H1 (cell line): ENCODE results near the gene KHSRP. TPM values are rescaled to one million over a fixed set of nuclear protein-coding genes. Genes with fewer than 3 reads are reported as not detected.

Experiments used
- CTCF ChIA-PET: fragments of 300-600 bp; sonication (Branson Sonifier 250); formaldehyde crosslinking; loops from one replicate; lab custom pipeline; 2021; ENCODE audit not compliant: partially characterized antibody; lab: Charles Lee
- POLR2A ChIA-PET: fragments of 300-600 bp; sonication (Branson Sonifier 250); formaldehyde crosslinking; loops from one replicate; lab custom pipeline; 2021; ENCODE audit warnings: inconsistent platforms; ENCODE audit not compliant: partially characterized antibody; lab: Charles Lee
- DNase-seq, 2 experiments: peaks; one replicate each; pipeline versions ENCODE4 v3.0.0 to v3.0.0-alpha.2; 2010 to 2022; ENCODE audit warnings: low spot score in 2 of 2, low read depth in 1 of 2, mixed read lengths in 1 of 2
- FAIRE-seq: peaks from 2 replicates; lab custom pipeline; 2011; peaks lifted over from hg19 to GRCh38; lab: Jason Lieb, UNC
- H2AFZ ChIP-seq: 2 replicates; pipeline ENCODE4 v1.8.1; 2012; ENCODE audit warnings: low read length, inconsistent platforms
- H2AK5ac ChIP-seq: 2 replicates; pipeline ENCODE4 v1.6.1; 2013; ENCODE audit warnings: low read depth, low read length
- H2BK120ac ChIP-seq: replicated peaks from 2 replicates; pipeline ENCODE3; 2013; ENCODE audit warnings: low read depth, low read length, inconsistent platforms
- H2BK12ac ChIP-seq: 2 replicates; pipeline ENCODE4 v1.6.1; 2013; ENCODE audit warnings: low read depth, low read length
- H2BK15ac ChIP-seq: 2 replicates; pipeline ENCODE4 v1.6.1; 2013; ENCODE audit warnings: low read length
- H2BK20ac ChIP-seq: 2 replicates; pipeline ENCODE4 v1.6.1; 2013; ENCODE audit warnings: low read length
- H2BK5ac ChIP-seq: 2 replicates; pipeline ENCODE4 v1.6.1; 2013; ENCODE audit warnings: low read depth, low read length
- H3K14ac ChIP-seq: 2 replicates; pipeline ENCODE4 v1.6.1; 2013; ENCODE audit warnings: inconsistent platforms; ENCODE audit not compliant: insufficient read length
- H3K18ac ChIP-seq: 2 replicates; pipeline ENCODE4 v1.6.1; 2013; ENCODE audit warnings: low read length; ENCODE audit errors: extremely low read depth
- H3K23ac ChIP-seq: 2 replicates; pipeline ENCODE4 v1.6.1; 2013; ENCODE audit warnings: inconsistent platforms; ENCODE audit not compliant: insufficient read length
- H3K23me2 ChIP-seq: 2 replicates; pipeline ENCODE4 v1.6.1; 2013; ENCODE audit warnings: low read depth, low read length
- H3K27ac ChIP-seq: 2 replicates; pipeline ENCODE4 v1.6.1; 2011; ENCODE audit warnings: low read depth, low read length, inconsistent platforms
- H3K27me3 ChIP-seq, 4 experiments: replicated peaks in 1 of 4; 1 replicate in 1 of 4; 2 replicates in 3 of 4; pipeline versions ENCODE4 v1.6.1 to v1.8.1; 2011 to 2013; ENCODE audit warnings: low read length in 3 of 4, mild to moderate bottlenecking in 3 of 4, inconsistent platforms in 2 of 4, mixed read lengths in 2 of 4, moderate library complexity in 1 of 4; ENCODE audit not compliant: control insufficient read depth in 3 of 4, insufficient read depth in 3 of 4; ENCODE audit errors: extremely low read depth in 1 of 4
- H3K36me3 ChIP-seq, 4 experiments: 2 replicates each; pipeline versions ENCODE4 v1.6.1 to v1.8.1; 2011 to 2013; ENCODE audit warnings: mild to moderate bottlenecking in 4 of 4, low read length in 3 of 4, moderate library complexity in 2 of 4, control low read depth in 1 of 4, inconsistent platforms in 1 of 4; ENCODE audit not compliant: insufficient read depth in 4 of 4, control insufficient read depth in 2 of 4
- H3K4ac ChIP-seq: replicated peaks from 2 replicates; pipeline ENCODE3; 2013; ENCODE audit warnings: low read length, low read depth, mixed read lengths, inconsistent platforms; ENCODE audit not compliant: insufficient read length
- H3K4me1 ChIP-seq, 4 experiments: replicated peaks in 1 of 4; 1 replicate in 1 of 4; 2 replicates in 3 of 4; pipeline versions ENCODE4 v1.6.1 to v1.8.1; 2011 to 2013; ENCODE audit warnings: low read length in 3 of 4, inconsistent platforms in 2 of 4, mixed read lengths in 1 of 4; ENCODE audit not compliant: insufficient read depth in 4 of 4, control insufficient read depth in 3 of 4
- H3K4me2 ChIP-seq, 2 experiments: 2 replicates each; pipeline versions ENCODE4 v1.6.1 to v1.8.1; 2011 to 2013; ENCODE audit warnings: low read depth in 2 of 2, low read length in 2 of 2, control low read depth in 1 of 2, inconsistent platforms in 1 of 2, mild to moderate bottlenecking in 1 of 2; ENCODE audit not compliant: insufficient read depth in 1 of 2
- H3K4me3 ChIP-seq, 4 experiments: fragments of 200-600, 300-600 bp in 1 of 4; sonication (generic), shearing (Covaris generic), sonication (Bioruptor Twin) in 1 of 4; 2 replicates each; pipeline versions ENCODE4 v1.5.1 to v1.8.1; 2011 to 2016; ENCODE audit warnings: low read length in 4 of 4, low read depth in 3 of 4, control low read depth in 2 of 4, inconsistent platforms in 2 of 4, mild to moderate bottlenecking in 2 of 4, mixed read lengths in 1 of 4, moderate library complexity in 1 of 4; ENCODE audit not compliant: insufficient read depth in 2 of 4; ENCODE audit errors: extremely low read depth in 1 of 4
- H3K56ac ChIP-seq: replicated peaks from 2 replicates; pipeline ENCODE3; 2013; ENCODE audit warnings: low read depth, mild to moderate bottlenecking, mixed read lengths, low read length, inconsistent platforms; ENCODE audit not compliant: insufficient read length
- H3K79me1 ChIP-seq: 2 replicates; pipeline ENCODE4 v1.6.1; 2013; ENCODE audit warnings: low read depth, low read length, control low read depth
- H3K79me2 ChIP-seq, 2 experiments: 2 replicates each; pipeline versions ENCODE4 v1.6.1 to v1.8.1; 2012 to 2013; ENCODE audit warnings: low read length in 2 of 2, mild to moderate bottlenecking in 2 of 2, inconsistent platforms in 1 of 2; ENCODE audit not compliant: insufficient read depth in 2 of 2, control insufficient read depth in 1 of 2
- H3K9ac ChIP-seq, 4 experiments: replicated peaks in 1 of 4; 1 replicate in 1 of 4; 2 replicates in 3 of 4; pipeline versions ENCODE4 v1.6.1 to v1.8.1; 2011 to 2013; ENCODE audit warnings: low read depth in 3 of 4, low read length in 3 of 4, control low read depth in 2 of 4, mild to moderate bottlenecking in 2 of 4, moderate library complexity in 2 of 4, inconsistent platforms in 1 of 4; ENCODE audit errors: extremely low read depth in 1 of 4
- H3K9me3 ChIP-seq, 2 experiments: 2 replicates each; pipeline versions ENCODE4 v1.6.1 to v1.8.1; 2012 to 2013; ENCODE audit warnings: mild to moderate bottlenecking in 2 of 2, moderate library complexity in 2 of 2, control low read depth in 1 of 2, inconsistent platforms in 1 of 2, low read depth in 1 of 2, low read length in 1 of 2, mixed read lengths in 1 of 2; ENCODE audit not compliant: insufficient read depth in 2 of 2
- H4K20me1 ChIP-seq, 2 experiments: replicated peaks in 1 of 2; 2 replicates each; pipeline versions ENCODE3 to v1.8.1; 2011 to 2013; ENCODE audit warnings: inconsistent platforms in 2 of 2, low read length in 2 of 2, mild to moderate bottlenecking in 1 of 2; ENCODE audit not compliant: insufficient read depth in 2 of 2, control insufficient read depth in 1 of 2
- H4K5ac ChIP-seq: 2 replicates; pipeline ENCODE4 v1.6.1; 2013; ENCODE audit warnings: low read length, low read depth, mixed read lengths, inconsistent platforms; ENCODE audit not compliant: insufficient read length
- H4K8ac ChIP-seq: 2 replicates; pipeline ENCODE4 v1.8.0; 2013; ENCODE audit warnings: mild to moderate bottlenecking, moderate library complexity, low read length, inconsistent platforms; ENCODE audit not compliant: insufficient read depth; ENCODE audit errors: extremely low read depth
- H4K91ac ChIP-seq: replicated peaks from 2 replicates; pipeline ENCODE3; 2013; ENCODE audit warnings: low read length, mixed read lengths, inconsistent platforms; ENCODE audit not compliant: insufficient read length
- CBX5 ChIP-seq: fragments of 300-800, 300-1000 bp; sonication (generic); IDR thresholded peaks from 2 replicates; pipeline ENCODE4 v1.7.1; 2016; ENCODE audit warnings: antibody characterized with exemption, low read length, low read depth
- CEBPB ChIP-seq: IDR thresholded peaks from 2 replicates; pipeline ENCODE4 v1.6.1; 2012; ENCODE audit warnings: low read depth, low read length
- CREB1 ChIP-seq: IDR thresholded peaks from 2 replicates; pipeline ENCODE4 v1.6.1; 2012; ENCODE audit warnings: inconsistent platforms
- GABPA ChIP-seq: IDR thresholded peaks from 2 replicates; pipeline ENCODE4 v1.6.1; 2011; ENCODE audit warnings: mild to moderate bottlenecking, low read length, moderate library complexity, borderline replicate concordance; ENCODE audit not compliant: insufficient read depth
- GTF2F1 ChIP-seq: IDR thresholded peaks from 2 replicates; pipeline ENCODE4 v1.6.1; 2012; ENCODE audit warnings: low read depth, low read length, improper control_type of control experiment, borderline replicate concordance
- PHF8 ChIP-seq: fragments of 200-600 bp; sonication (generic); conservative IDR thresholded peaks from 2 replicates; pipeline ENCODE4 v1.7.1; 2012; ENCODE audit warnings: low read depth, mild to moderate bottlenecking, inconsistent platforms, low read length, moderate library complexity
- POLR2A ChIP-seq, 2 experiments: IDR thresholded peaks; 1 replicate in 1 of 2; 2 replicates in 1 of 2; pipeline ENCODE4 v1.6.1; 2011; ENCODE audit warnings: low read depth in 2 of 2, low read length in 2 of 2, mild to moderate bottlenecking in 2 of 2; ENCODE audit errors: control extremely low read depth in 1 of 2
- RAD21 ChIP-seq, 2 experiments: IDR thresholded peaks in 1 of 2; conservative IDR thresholded peaks in 1 of 2; 2 replicates each; pipeline ENCODE4 v1.6.1; 2011; ENCODE audit warnings: low read depth in 2 of 2, low read length in 2 of 2, improper control_type of control experiment in 1 of 2, inconsistent platforms in 1 of 2, mild to moderate bottlenecking in 1 of 2, moderate library complexity in 1 of 2
- RBBP5 ChIP-seq: IDR thresholded peaks from 2 replicates; pipeline ENCODE4 v1.7.1; 2012; ENCODE audit warnings: low read depth, mild to moderate bottlenecking, inconsistent platforms, low read length, moderate library complexity, borderline replicate concordance
- RNF2 ChIP-seq: fragments of 200-900, 300-1000 bp; sonication (generic); IDR thresholded peaks from 2 replicates; pipeline ENCODE4 v1.7.1; 2016; ENCODE audit warnings: borderline replicate concordance, low read depth, mild to moderate bottlenecking, antibody characterized with exemption, low read length; ENCODE audit not compliant: poor library complexity, severe bottlenecking; ENCODE audit errors: missing control alignments
- RXRA ChIP-seq: IDR thresholded peaks from 2 replicates; pipeline ENCODE4 v1.6.1; 2011; ENCODE audit warnings: low read depth, mild to moderate bottlenecking, low read length, moderate library complexity; ENCODE audit not compliant: insufficient read depth
- ZNF274 ChIP-seq: IDR thresholded peaks from 2 replicates; pipeline ENCODE4 v1.7.0; 2012; ENCODE audit warnings: low read length, borderline replicate concordance; ENCODE audit errors: extremely low read depth
- WGBS, 2 experiments: shearing (Covaris generic) in 1 of 2; methylation state at CpG; one replicate each; pipeline versions ENCODE4 v1.1.6 to v1.1.7; 2013 to 2015; ENCODE audit warnings: low lambda C conversion rate in 2 of 2, mixed read lengths in 2 of 2, inconsistent platforms in 1 of 2, low coverage in 1 of 2, missing lambda C conversion rate in 1 of 2; ENCODE audit not compliant: insufficient replicate concordance in 2 of 2, insufficient coverage in 1 of 2, insufficient read length in 1 of 2; ENCODE audit errors: extremely low coverage in 1 of 2, missing lambda C conversion rate in 1 of 2; 5-methylcytosine and 5-hydroxymethylcytosine counted together
- polyA plus RNA-seq, 7 experiments: library from polyadenylated mRNA; depleted of rRNA in 3 of 7; stranded (reverse) in 5 of 7; unstranded in 2 of 7; fragments of >200 nt in 5 of 7; fragments of 200-250 nt in 2 of 7; gene quantifications; 1 replicate in 5 of 7; 2 replicates in 1 of 7; 4 replicates in 1 of 7; pipeline versions ENCODE4 v1.2.1 to v1.2.3, GENCODE V29; 2011 to 2013; ENCODE audit warnings: missing spikeins in 2 of 7, mixed read lengths in 2 of 7
- total RNA-seq: library from RNA; stranded (reverse); fragmentation: NEBNext Ultra II Directional; extraction: Animal tissue kit (Norgen Biotek cat#: 25700); gene quantifications from 2 replicates; pipeline ENCODE4 v1.2.1, GENCODE V29; 2021

Gene KHSRP
- total and polyA plus RNA-seq, 2 of the 8 experiments (the other 6 are each of a cell fraction or from before 2014, with no cell fraction given), result 143 to 573 TPM

DNA sequence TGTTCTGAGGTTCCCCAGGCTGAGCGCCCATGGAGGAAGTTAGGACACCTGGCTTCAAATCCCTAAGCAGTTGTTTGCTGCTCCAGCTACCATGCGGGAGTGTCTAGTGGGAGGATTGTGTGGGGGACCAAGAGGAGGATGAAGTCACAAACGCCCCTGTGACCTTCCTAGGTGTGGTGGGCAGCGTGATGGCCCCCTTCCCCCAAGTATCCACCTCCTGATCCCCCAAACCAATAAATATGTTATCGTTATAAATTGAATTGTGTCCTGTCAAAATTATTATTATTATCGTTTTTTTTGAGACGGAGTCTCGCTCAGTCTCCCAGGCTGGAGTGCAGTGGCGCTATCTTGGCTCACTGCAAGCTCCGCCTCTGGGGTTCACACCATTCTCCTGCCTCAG lies 9.1 kb upstream of the KHSRP start, which contains the start of gene SLC25A41:
TSS of gene SLC25A41 (minus strand) at position 101 of the 400 bp plus-strand sequence. CDS start at position 31, 70 bp downstream.
- H3K27me3 ChIP-seq, result peaks cover 0 to 6% (median 0%) of the 10 kb centered on the region in 4 experiments; a peak in 1 of 7 replicates
- H2AK5ac ChIP-seq, result no peak within 1 kb of the TSS
- H4K8ac ChIP-seq, result no peak within 1 kb of the TSS
- FAIRE-seq, result no peak
- H3K4ac ChIP-seq, result no peak within 1 kb of the TSS
- H2BK120ac ChIP-seq, result no peak within 1 kb of the TSS
- H3K27ac ChIP-seq, result no peak within 1 kb of the TSS
- H3K36me3 ChIP-seq, result no peaks in the 10 kb centered on the region
- no peak within 1 kb of the TSS for H2BK12ac ChIP-seq
- H3K18ac ChIP-seq, result no peak within 1 kb of the TSS
- H3K79me1 ChIP-seq, result no peaks in the 10 kb centered on the region
- no peaks in the 10 kb centered on the region for H3K4me1 ChIP-seq
- WGBS, 2 experiments, result 89% methylated on average over 8 of the region's 10 CpGs; no CpG with 5 or more reads in 1 of the 2 experiments
- H2AFZ ChIP-seq, result no peak within 1 kb of the TSS
- no peak within 1 kb of the TSS for H3K9ac ChIP-seq
- no peak within 1 kb of the TSS for H4K91ac ChIP-seq
- no peaks in the 10 kb centered on the region for H4K20me1 ChIP-seq
- H3K4me2 ChIP-seq, result no peak within 1 kb of the TSS
- no peak within 1 kb of the TSS for H3K4me3 ChIP-seq
- H2BK20ac ChIP-seq, result no peak within 1 kb of the TSS
- ChIA-PET CTCF (interaction anchor here (0.5 to 1.6 kb wide), 2 partner anchors 8 to 147 kb away, joined by 3 to 7 read pairs; no protein-coding TSS in a partner anchor), POLR2A (no interaction called here)
- no peak within 1 kb of the TSS for H2BK5ac ChIP-seq
- no peak within 1 kb of the TSS for H4K5ac ChIP-seq
- TF ChIP-seq RAD21 (IDR thresholded peaks at IDR 0.05 in 1 of 2, conservative IDR thresholded peaks at IDR 0.05 in 1 of 2; ENCODE audit: low read depth in 2 of 2, low read length in 2 of 2), result no peak
- TF ChIP-seq PHF8, result no peak
- no peak for TF ChIP-seq RBBP5
- TF ChIP-seq CBX5, result no peak
- no peak for TF ChIP-seq CEBPB
- no peak for TF ChIP-seq GABPA
- TF ChIP-seq GTF2F1, result no peak
- TF ChIP-seq RXRA, result no peak
- no peak for TF ChIP-seq RNF2
- no peak for TF ChIP-seq CREB1
- TF ChIP-seq ZNF274, result no peak
- no peak for TF ChIP-seq POLR2A (IDR thresholded peaks at IDR 0.05; ENCODE audit: control extremely low read depth in 1 of 2, low read depth in 2 of 2, low read length in 2 of 2)
- H3K14ac ChIP-seq, result no peak within 1 kb of the TSS
- H3K23me2 ChIP-seq, result no peaks in the 10 kb centered on the region
- H3K9me3 ChIP-seq, result no peaks in the 10 kb centered on the region
- H3K23ac ChIP-seq, result no peak within 1 kb of the TSS
- H2BK15ac ChIP-seq, result no peak within 1 kb of the TSS; the same call in 1 of the 2 replicates
- no peak within 1 kb of the TSS for H3K56ac ChIP-seq
- DNase-seq, result no peak
- no peaks in the 10 kb centered on the region for H3K79me2 ChIP-seq
